ENCODE measurements around the gene STAT4.

Gene STAT4

DNA sequence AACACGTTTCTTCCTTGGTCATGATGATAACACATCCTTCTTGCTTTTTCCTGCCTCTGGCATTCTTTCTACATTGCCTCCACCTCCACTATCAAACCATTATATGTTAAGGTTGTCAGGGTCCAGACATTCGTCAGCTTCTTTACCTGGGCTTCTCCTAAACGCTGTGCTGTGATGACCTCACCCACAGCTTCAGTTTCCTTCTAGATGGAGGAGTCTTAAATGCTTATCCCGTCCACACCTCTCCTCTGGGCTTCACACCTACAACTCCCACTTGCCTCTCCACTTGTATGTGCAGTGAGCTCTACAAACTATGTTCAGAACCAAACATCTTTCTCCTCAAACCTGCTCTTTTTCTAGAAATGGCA lies 136.2 kb downstream of the STAT4 start:
- DNase-seq (ENCODE audit: low spot score), result no peak

DNA sequence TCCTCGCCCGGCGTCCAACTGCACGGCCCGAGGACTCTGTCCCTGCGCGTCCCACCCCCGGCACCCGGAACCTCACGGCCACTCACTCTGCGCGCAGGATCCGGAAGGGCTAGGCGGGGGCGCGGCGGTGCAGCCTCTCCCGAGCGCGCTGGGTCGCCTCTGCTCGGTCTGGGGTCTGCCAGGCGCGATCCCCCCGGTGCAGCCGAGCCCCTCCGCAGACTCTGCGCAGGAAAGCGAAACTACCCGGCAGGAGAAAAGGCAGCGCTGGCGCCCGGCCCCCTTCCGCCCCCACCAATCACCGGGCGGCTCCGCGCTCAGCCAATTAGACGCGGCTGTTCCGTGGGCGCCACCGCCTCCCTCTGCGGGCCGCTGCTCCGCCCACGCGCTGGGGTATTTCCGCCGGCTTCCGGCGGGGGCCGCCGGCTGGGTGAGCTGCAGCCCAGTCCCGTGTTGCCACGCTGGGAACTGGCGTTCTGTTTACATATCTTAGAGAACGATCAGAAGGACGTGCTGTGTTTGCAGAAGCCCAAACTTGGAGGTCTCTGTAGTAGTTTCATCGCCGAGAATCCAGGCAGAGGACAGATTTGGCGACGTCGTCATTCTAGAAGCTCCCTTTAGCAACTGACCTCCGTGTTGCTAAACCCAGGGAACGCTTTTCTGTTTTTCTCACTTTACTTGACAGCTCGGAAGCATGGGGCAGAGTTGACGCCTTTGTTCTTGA lies 136.7 kb downstream of the STAT4 start, which contains the start of gene STAT1:
STAT1 (minus strand) TSS at position 240 of the 721 bp plus-strand sequence. CDS start 4,168 bp downstream, outside the sequence.
- peak; percentile 99 for DNase-seq (ENCODE audit: low spot score)

DNA sequence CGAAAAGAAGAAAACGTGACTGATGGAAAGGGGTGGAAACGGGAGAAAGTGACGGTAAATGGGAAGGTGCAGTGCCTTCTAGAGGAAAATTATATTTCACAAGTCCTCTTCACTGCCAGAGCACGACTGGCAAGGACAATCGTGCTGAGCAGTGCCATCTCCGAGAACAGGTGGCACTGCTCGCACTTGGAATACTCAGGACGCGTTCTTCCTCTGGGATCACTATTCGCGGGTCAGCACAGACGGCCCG lies 137.2 kb downstream of the STAT4 start:
- DNase-seq (ENCODE audit: low spot score), result no peak

DNA sequence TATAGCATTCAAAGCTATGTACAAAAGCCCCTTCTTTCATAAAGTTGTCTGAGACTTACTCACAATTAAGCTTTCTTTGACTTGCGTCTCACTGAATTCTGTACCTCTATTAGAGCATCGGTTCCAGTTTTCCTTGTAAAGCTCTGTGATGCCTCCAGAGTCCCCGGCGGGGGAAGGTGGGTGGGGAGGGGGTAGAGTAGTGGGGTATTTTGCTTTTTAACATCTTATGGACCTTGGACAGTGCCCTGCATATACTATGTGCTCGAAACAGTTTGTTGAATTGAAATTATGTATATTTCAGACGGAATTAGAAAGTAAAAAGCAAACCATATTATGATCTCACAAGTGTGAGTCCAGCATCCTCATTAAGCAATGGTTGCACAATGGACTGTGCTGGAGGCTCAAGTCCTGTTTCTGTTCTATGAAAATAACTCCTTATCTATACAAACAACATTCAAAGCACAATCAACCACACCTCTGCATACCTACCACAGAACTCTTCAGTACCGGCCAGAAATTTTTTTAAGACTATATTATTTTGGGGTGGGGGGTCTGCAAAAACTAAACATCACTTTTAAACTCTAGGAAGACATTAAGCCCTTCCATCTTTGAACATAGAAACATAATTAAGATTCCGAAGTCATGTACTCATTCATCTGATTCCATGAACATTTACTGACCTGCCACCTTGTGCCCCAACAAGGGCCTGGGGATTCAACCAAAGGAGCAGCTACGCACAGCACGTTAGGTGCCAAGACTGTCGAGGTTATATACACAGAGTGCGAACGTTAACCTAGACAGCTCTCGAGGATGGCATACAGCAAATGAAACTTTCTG lies 137.7 kb downstream of the STAT4 start:
- no peak for DNase-seq (ENCODE audit: low spot score)

DNA sequence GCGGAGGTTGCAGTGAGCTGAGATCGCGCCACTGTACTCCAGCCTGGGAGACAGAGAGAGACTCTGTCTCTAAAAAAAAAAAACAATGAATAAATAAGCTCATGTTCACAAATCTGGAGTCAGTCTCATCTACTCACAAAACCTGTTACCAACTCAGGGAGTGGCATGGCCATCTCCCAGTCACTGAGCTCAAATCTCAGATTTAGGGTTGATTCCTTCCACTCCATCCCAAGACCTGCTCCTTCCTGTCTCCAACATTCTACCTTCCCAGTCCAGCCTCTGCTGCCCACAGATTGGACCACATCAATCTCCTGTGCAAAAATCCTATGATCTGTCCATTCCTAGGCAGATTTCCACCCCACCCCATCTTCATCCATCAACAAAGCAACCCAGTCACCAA lies 138.4 kb downstream of the STAT4 start:
- DNase-seq (ENCODE audit: low spot score), result no peak

DNA sequence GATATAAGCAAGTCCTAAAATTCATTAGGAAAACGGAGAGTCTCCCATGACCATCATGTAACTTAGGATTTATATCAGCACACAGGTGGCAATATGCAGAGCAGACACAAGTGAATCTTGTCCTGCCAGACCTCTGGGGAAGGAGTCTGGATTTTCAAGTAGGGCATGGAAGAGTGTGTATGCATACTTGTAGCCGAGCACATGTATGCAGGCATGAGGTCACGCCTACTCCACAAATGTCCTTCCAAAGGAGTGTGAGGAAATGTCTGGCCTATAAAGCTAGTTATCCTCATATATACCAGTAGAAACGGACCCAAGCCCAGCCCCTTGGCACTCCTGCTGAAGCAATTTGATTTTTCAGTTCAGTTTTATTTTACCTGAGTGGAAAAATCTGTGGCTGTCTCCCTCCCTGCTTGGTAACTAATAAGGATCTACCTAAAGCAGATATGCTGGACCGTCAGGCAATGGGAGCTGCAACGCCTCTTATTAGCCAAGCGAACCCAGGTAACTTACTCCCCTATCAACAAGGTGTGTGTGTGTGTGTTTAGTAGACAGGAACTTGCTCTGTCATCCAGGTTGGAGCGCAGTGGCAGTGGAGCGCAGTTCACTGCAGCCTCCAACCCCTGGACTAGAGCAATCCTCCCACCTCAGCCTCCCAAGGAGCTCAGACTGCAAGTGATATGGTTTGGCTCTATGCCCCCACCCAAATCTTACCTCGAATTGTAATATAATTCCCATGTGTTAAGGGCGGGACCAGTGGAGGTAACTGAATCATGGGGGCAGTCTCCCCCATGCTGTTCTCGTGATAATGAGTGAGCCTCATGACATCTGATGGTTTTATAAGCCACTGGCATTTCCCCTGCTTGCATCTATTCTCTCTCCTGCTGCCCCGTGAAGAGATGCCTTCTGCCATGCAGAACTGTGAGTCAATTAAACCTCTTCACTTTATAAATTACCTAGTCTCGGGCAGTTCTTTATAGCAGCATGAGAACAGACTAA lies 139.6 kb downstream of the STAT4 start:
- DNase-seq (ENCODE audit: low spot score), result no peak

DNA sequence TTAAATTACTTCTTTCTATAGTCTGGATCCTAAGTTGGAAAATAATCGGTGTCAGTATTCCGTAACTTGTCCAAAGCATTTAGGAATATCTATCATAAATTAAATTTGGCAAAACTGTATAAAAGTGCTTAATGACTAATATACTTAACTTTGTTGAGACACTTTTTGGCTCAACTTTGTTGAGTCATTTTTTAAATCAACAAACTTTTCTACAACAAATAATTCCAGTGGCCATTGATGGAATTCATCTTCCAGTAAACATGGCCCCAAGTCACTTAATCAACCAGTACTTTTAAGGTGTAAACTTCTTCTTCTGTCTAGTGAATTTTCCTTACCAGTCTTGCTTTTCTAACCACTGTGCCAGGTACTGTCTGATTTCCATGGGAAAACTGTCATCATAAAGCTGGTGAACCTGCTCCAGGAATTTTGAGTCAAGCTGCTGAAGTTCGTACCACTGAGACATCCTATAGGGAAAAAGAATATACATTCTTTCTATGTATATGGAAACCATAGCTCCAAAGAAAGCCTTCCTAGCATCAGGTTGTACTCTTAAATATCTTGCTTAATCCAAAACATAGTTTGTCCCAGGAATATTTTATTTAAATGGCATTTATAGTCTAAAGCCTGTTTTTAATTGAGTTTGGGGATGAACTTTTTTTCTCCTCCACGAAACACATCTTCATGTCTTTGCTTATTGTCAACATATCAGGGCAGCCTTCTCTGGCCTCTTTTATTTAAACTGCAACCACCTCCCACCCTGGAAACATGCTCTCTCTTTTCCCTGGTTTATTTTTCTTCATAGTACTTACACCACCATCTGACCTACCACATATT lies 141.0 kb downstream of the STAT4 start:
- DNase-seq (ENCODE audit: low spot score), result no peak

DNA sequence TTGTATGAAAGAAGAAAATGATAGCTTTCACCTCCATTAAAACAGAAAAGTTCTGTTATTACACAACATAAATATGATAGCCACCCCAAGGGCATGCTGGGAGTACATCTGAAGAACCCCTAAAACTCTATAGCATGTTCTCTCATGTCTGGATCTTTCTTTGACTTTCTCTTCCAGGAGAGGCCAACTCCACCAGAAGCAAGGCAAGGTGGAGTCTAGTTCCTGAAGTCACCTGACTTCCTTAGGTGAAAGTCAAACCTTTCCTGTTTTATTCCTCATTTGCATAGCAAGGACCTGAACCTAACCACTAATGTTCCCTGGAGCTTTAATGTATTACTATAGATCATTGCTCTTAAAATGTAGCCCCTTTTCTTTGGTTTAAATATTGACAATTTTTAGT lies 142.5 kb downstream of the STAT4 start:
- DNase-seq (ENCODE audit: low spot score), result no peak

DNA sequence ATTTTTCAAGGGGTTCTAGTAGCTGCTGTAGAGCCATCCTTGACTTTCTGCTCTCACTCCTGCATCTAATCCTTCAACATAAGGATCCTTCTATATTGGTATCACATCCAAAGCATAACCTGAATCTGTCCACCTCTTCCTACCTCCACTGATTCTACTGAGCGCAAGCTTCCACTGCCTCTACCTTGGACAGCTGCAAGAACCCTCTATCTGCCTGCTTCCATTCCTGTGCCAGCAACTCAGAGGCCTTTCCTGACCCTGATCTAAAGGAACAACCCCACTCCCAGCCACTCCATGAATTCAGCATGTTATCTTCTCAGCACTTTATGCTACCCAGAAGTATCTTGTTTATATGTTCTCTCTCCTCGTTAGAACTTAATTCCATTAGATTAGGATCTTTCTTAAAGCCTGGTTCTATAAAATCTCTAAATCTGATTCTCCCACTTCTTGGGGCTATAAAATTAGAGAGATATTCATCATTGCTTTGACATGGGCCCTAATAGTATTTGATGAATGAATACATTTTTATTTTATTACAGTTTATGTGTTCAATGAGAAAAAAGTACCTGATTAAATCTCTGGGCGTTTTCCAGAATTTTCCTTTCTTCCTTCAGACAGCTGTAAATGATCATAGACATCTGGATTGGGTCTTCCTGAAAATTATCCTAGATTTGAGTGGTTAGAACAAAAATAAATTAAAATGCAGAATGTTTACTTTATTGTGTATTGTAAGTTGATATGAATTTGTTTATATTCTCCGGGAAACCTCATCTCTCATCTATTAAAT lies 143.6 kb downstream of the STAT4 start:
- DNase-seq (ENCODE audit: low spot score), result no peak

DNA sequence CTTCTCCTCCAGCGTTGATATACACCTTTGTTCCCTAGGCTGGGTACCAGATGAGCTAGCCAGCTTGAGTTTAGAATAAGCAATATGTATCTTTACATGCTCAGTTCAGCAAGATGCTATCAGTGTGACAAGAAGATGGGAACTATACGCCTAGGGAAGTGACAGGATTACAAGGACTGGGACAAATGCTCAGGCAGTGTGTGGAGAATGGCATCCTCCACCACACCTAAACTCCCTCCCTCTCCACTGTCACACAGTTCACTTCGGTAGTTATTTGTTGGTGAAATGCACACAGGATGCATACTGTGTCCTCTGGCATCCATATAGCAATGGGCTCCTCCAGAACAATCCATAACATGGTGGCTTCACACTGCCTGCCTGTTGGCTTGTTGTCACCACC lies 144.5 kb downstream of the STAT4 start:
- no peak for DNase-seq (ENCODE audit: low spot score)

DNA sequence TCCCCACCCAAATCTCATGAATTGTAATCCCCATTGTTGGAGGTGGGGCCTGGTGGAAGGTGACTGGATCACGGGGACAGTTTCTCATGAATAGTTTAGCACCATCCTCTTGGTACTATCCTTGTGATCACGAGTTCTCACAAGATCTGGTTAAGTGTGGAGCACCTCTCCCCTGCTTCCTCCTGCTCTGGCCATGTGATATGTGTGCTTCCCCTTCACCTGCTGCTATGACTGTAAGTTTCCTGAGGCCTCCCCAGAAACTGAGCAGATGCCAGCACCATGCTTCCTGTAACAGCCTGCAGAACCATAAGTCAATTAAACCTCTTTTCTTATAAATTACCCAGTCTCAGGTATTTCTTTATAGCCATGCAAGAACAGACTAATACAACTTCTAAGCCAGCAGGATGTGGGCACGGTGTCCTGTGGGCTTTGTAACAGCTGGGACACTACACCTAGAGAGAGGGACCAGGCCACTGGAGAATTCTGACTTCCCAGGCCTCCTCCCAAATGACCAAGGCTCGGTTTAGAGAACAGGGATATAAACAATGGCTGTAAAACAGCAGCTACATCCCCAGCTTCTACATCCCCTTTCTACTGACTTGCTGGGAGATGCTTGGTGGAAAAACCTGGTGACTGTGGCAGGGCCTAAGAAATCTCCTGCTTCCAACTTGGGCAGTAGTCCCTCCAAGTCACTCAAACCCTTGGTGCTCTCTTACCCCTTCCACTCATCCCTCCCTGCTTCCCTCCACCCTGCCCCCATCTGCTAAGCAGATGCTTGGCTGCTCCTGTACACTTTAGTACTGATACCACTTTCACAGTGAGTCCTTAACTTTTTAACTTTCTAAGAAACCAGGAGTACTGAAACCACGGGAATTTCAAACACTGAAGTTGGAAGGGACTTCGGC lies 147.1 kb downstream of the STAT4 start:
- DNase-seq (ENCODE audit: low spot score), result no peak

DNA sequence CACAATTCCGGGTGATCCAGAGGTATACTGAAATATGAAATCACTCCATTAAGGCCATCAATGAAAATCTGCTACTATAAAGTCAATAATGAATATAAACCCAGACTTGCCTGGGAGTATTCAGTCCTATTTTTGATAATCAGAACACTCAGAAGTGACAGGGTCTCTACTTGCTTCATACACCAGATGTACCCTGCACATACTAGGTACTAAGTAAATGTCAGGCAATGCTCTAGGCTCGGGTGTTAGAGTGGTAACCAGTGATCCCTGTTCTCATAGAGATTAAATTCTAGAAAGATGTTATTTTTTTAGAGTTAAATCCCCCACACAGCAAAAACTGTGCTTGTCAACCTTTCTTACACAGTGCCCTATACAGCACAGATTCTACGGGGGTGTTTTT lies 149.2 kb downstream of the STAT4 start:
- DNase-seq (ENCODE audit: low spot score), result no peak

DNA sequence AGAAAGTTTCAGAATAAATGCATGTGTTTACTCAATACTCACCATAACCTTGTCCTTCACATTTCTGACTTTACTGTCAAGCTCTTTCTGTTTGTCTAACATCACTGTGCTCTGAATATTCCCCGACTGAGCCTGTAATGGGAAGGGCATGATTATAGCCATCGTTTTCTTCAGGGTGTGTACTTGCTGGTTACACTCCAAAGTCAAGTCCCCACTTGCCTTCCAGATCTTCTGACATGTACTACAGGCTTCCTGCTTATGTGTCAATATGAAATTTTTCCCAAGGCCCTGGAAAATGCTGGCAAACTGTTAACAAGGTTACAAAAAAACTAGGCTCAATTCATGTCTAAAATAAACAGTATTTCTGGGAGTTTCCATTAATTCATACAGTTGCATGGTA lies 149.8 kb downstream of the STAT4 start:
- no peak for DNase-seq (ENCODE audit: low spot score)

DNA sequence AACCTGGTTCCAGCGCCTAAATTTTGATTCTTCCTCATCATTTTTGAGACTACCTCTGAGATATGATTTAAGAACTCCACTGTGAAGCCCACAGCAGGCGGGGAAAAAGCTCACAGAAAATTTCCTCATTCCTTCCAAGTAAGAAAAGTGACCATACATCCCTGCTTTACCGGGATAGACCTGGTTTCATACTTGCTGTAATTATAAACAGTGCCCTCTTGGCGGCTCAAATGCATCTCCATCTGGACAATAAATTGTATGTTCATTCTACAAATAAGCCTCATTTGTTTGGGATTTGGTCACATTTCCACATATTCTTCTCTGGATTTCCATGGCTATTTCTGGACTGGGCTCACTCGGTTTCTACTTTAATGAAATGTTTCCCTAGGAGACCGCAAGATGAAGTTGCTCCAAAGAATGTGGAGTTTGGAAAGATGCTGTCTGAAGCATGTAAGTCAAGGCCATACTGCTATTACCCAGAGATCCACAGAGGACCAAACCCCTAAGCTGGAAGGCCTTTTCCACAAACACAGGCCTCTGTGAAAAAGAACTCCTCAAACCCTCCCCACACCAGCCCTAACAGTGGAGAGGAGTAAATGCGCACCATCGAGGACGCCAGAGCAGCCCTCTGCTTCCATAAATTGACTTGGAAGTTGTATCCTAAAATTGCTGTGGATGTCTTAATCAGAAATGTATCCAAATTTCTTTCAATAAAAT lies 150.7 kb downstream of the STAT4 start:
- DNase-seq (ENCODE audit: low spot score), result no peak

DNA sequence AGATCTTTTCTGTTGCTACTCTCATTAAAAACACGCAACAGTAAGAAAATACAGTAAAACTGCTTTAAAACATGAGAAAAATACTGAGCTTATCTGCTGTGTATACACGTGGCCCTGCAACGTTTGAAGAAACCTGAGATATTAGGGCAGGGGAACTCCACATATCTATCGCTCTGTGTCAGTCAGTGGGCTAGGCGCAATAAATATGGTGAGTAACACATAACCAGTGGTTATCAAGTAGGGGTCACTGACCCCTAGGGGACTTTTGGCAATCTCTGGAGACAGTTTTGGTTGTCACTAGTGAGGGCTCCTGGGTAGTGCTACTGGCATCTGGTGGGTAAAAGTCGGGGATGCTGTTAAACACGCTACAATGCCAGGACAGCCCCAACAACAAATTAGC lies 151.7 kb downstream of the STAT4 start:
- DNase-seq (ENCODE audit: low spot score), result no peak

DNA sequence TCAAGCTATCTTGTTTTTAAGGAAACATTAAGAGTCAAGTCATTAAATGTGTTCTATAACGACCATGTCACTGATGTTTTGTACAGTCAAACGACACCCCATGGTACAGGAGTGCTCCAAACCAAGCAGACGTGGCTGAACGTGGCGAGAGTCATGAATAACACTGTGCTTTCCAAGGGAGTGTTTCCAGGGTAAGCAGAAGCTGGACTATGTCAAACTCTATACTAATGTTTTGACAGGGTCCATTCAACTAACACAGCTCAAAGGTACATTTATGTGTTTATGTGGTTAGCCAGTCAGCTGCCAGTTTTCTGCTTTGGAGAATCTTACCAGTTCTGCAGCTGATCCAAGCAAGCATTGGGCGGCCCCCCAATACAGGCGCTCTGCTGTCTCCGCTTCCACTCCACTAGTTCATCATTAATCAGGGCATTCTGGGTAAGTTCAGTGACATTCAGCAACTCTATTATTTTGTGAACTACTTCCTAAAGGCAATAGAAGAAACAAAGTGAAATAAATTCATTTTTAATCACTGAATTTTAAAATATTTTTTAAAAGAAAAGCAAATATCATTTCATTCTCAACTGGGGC lies 153.2 kb downstream of the STAT4 start:
- DNase-seq (ENCODE audit: low spot score), result no peak

DNA sequence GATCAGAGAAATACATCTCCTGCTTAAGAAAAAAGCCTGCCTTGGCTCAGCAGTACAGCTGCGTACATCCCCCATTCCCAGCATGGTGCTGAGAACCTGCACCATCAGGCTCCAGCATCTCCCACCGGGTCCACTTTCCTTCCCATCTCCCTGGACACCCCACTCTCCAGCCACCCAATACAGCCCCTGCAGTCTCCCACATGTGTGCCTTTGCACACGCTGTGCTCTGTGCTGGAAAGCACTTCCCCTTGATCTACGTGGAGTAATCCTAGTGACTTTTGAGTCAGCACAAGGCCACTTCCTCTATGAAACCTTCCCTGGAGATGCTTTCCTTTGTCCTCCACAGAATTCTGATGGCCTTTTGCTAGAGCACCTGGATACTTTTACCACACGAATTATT lies 153.8 kb downstream of the STAT4 start:
- no peak for DNase-seq (ENCODE audit: low spot score)

DNA sequence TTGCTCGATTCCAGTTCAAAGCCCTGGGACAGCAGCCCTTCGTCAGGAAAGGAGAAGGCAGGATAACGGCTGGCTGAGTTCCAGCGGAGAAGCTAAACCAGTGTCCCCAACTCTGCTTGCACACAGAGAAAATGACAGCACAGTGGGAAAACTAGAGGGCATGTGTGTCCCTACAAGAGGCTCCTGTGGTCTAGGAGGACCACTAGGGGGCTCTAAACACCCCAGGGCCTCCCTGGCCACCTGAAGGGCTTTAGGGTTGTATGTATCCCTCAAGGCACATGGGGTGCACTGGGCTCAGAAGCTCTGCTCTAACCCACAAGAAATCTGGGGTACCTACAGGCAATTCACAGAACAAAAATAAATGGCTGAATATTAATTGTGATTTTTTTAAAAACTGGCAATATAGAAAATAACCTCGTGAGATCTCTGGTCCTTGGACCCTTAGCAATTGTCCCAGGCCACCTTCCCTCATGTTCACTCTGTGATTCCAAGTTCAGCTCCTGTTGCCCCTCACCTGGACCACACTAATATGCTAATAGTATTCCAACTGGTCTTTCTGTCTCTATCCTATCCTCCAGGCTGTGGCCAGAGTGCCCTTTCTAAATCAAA lies 154.4 kb downstream of the STAT4 start:
- DNase-seq (ENCODE audit: low spot score), result peak; percentile 77
